ENCODE results near the gene ZDHHC9.

Gene ZDHHC9

DNA sequence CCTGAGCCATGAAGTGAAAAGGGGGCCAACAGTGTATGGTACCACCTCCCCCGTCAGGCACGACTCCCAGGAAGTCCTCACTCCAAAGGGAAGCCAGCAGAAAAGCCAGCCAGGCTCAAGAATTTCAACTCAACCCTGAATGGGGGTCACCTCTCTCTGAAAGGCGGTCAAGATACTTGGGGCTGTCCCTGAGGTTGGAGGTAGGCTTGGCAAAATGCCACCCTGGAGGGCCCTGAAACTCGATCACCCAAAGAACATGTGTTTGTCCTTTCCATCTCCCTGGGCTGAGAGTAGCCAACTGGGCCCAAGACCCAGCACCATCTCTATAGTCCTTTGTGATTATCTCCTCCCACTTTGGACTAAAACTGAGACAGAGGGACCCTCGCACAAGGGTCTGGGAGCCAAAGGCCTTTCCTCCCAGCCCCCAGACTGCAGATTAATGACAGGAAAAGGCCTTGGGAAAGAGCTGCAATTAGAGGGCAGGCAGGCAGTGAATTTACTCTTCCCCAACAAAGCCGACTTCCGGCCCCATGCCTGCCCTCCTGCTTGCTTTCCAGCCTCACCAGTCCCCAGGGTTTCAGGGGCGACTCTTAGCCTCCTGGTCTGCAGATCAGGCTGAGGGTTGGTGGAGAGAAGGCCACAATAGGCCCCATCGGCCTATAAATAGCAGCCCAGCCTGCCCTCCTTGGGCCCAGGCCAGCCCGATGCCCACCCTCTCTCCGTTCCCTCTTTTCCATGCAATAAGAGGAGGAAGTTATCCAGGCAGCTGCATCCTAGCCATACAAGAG lies 58.3 kb downstream of the ZDHHC9 start:
- DNase-seq: no peak

DNA sequence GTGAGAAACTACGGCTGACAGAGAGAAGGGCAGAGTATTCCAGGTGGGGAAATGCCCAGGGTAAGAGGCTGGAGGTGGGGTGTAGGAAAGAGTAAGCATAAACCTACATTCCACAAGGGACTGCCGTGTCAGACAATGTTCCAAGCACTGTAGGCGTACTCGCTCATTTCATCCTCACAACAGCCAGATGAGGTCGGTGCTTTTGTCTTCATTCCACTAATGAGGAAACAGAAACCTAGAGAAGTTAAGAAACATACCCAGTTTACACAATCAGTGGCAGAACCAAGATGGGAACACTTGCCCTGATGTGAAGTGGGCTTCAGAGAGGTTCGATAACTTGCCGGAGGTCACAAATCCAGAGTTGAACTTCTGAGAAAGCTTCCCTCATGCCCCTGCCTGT lies 59.3 kb downstream of the ZDHHC9 start:
- DNase-seq: no peak

DNA sequence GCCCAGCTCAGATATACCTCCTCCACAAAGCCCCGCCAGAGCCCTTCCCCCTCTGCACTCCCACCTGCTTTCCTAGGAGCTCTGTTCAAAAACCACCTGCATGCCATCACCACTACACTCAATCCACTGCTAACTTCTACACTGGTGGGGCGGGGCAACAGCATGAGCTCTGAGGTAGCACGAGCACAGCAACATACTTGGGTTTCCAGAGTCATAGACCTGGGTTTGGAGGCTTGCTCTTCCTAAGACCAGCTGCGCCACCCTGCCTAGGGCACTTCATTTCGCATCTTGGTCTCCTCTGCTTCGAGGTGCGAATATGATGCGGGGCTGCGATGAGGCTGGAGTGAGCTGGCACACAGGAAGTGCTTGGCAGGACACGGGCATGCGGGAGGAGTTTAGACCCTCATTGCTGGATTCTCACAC lies 60.4 kb downstream of the ZDHHC9 start:
- no peak for DNase-seq

DNA sequence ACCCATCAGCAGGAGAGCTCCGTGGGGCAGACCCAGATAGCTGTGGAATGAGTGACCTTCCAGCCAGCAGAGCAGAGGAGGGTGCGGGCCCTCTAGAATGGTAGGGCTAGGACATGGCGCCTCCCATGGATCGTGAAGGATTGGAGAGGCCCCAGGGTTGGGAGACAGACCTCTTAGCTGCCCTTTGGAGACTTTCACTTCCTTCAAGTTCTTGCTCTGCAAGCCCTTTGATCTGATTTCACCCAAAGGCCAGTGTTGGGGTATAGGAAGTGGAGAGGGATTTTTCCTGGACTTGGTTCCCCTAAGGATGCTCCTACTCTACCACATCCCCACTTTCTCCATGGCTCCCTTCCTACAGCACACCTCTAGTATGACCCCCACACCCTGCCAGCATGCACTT lies 61.0 kb downstream of the ZDHHC9 start:
- no peak for DNase-seq

DNA sequence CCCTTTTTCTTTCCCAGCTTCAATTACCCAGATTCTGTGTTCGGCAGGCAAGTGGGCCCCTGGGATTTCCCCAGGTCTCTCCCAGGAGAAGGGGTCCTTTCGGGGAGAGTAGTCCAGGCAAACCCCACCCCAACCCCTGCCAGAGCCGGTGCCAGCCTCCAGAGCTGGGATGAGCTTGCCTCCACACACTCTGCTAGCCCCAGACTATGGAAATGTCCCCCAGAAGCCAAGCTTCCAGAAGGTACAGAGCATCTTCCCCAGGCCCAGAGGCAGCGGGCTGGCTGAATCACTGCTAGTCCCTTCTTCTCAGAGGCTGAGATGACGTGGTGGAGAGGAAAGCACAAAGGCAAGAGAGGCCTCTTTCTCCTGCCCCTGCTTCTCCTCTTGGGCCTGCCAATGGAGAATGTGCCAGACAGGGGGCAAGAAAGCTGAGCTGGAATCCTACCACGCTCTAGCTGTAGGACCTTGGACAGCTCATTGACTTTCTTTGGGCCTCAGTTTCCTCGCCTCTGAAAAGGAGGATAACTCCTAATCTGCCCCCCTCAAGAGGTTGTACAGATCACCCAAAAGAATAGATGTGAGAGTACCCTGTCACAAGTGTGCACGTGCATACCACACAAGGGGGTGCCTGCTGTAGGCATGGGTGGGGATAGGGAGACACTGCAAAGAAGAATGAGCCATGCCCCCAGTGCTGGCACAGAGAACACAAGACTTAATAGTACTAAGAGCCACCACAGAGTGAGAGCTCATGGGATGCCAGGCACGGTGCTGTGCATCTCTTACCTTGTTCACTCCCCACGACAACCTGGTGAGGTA lies 61.8 kb downstream of the ZDHHC9 start:
- DNase-seq: no peak

DNA sequence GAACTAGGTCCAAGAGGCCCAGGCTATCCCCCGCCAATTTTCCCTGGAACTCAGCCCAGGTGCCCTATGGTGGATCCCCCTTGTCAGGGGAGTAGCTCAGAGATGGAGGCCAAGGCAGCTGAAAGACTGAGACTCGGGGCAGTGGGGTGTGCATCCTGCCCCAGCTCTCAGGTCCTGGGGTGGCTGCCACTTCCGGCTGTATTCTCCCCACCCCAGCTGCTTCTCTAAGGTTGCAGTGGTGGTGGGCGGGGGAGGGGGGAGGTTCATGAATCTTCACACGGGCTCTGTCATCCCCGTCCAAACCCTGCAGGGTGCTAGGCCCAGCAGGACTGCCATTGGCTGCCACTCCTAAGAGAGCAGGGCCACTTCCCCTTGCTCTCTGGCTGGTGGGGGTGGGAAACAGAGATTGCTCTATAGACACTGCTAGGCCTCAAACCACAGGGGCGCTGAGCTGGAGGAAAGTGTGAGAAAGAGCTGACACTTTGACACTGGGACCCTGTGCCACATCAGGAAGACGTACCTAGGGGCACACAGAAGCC lies 62.5 kb downstream of the ZDHHC9 start:
- peak; percentile 65 for DNase-seq

DNA sequence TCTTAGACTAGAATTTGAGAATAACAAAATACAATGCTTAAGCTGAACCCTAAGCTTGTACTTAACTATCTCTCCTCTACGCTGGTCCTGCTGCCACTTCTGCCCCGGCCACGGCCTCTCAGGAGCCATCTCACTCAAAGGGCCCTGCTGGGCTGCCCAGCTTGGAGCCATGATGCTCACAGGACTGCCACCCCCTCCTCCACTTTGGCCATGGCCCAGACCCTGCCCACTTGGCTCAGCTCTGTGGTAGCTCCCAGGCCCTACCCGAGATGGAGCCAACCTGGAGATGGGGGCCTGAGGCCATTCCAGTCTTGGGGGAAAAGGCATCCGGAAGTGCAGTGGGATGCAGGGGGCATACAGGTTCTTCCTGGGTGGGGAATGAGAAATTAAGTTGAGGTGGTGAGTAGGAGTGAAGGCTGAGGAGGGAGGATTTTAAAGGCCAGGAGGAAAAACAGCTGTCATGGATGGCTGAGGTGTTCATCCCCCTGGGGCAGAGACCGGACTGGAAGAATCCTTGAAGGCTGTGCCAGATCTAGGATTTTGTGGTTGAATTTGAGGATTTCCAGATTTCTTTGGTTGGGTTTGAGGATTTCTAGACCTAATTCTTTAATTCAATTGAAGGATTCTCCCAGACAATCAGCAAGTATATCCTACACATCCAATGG lies 63.1 kb downstream of the ZDHHC9 start:
- no peak for DNase-seq

DNA sequence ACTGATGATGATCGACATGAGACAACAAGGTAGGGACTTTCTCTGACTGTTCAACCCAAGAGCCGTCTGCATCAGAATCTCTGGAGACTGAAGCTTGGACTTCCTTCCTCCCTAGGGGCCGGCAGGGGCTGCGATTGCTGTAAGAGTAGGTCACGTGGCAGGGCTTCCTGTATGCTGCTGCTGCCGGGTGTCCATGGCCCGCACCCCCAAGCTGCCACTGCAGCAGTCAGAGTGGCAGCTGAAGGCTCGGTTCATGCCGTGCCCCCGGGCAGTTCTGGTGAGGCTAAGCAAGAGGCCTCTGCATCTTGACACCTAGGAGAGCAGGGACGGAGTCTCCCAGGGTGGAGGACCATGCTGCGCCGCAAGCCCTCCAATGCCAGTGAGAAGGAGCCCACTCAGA lies 63.9 kb downstream of the ZDHHC9 start, which contains the start of gene SASH3:
TSS of gene SASH3 (plus strand) at position 203 of the 400 bp plus-strand sequence. CDS start at position 352, 149 bp downstream.
- peak; percentile 52 for DNase-seq

DNA sequence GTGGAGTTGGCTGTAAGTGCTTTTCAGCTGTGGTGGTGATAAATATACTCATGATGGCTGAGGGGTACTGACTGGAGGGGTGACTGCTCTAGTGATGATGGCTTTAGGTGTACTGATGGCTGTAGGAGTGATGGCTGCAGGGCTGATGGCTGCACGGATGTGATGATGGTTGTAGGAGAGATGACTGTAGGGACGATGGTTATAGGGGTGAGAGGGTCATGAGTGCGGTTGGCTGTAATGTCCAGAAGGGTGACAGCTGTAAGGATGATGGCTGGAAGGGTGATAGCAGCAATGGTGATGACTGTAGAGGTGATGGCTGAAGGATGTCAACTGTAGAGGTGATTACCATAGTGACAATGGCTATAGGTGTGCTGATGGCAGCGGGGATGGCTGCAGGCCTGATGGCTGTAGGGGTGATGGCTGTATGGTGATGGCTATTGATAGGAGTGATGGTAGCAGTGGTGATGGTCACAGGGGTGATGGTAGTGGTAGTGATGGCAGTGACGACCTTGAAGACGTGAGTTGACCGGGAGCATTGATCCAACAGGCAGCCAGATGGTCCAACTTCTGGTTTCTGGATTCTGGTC lies 64.5 kb downstream of the ZDHHC9 start:
- DNase-seq: no peak

DNA sequence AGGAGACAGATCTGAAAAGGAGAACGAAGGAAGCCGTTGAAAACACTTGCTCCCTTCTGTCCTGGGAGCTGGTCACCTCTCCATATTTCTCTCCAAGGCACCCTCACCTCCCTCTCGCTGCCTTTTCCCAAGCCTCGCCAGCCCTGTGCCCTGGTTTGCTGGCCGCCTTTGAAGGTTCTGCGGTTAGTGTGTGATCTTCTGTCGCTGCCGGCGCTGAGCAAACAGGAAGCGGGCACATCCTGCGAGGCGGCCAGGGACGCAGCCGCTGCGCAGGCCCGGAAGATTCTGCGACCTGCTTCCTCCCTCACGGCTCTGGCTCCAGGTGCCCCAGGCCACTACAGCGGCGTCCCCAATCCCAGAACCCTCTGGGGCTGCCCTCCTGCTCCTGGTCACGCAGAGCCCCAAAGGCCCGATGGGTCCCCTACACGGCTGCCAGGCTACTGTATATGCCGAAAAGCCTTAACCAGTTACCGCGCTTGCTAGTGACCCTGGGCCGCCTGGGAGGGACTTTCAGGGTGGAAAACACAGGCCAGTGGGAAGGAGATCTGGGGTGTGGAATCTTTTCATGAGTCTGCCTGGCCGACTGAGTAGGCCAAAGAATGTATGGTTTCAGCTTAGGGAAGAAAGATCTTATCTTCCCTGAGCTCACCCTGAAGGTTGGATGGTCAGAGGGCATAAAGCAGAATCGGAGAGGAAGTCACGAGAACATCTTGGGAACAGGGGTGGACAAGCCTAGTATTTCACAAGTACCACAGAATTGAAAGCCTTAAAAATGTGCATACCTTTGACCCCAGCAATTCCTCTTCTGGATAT lies 66.3 kb downstream of the ZDHHC9 start:
- peak; percentile 59 for DNase-seq

DNA sequence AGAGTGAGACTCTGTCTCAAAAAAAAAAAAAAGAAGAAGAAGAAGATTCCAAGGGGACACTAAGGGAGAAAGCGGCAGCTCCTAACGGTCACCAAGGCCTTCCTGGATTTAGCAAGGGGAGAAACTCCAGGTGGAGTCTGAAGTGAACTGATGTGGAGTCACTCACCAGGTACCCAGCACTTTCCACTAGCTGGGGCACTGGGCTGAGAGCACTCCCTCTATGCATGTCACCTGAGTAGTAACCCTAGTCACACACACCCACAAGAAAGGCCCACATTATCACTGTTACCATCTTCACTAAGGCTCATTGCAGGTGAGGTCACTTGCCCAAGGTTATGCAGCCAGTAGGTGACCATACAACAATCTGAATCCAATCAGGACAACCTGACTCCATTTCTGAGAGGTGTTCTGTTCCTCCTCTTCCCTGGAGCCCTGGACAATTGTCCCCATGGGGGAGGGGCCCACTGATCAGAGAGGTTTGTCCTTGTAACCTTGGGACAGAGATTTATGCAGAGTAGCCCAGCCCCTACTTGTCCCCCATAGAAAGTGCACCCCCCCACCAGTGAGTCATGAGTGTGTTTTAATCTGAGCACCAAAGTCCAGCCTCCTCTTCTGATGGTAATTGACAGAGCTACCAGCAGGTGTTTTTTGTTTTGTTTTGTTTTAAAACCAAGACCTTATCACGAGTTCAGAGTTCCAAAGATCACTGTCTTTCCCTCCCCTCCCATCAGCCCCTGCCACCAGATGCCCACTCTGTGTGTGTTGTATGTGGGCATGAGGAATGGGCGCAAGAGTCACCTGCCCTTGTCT lies 69.8 kb downstream of the ZDHHC9 start:
- DNase-seq: no peak

DNA sequence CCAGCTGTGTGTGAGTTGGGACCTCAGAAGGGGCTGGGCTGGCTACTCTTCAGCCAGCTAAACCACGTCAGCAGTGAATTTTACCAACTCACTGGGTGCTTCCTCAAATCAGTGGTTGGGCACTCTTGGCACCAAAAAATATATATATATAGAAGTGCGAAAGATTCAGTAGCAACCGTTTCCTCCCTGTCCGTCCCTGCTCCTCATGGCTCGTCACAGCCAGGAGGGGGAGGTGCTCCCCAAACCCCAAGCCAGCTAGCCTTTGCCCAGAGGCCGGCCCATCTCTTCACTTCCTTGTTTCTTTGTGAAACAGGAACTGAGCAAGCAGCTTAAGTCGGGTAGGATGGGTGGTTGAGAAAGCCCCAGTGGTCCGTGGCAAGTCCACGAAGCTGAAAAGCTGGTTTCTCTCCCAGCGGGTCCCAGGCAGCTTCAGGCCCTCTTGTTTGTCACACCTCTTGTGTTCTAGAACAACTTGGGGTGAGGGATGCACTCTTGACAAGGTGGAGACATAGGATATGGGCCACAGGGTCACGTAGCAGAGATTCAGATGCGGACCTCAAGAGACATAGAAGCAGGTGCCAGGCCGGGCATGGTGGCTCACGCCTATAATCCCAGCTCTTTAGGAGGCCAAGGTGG lies 70.8 kb downstream of the ZDHHC9 start:
- DNase-seq: peak; percentile 81

DNA sequence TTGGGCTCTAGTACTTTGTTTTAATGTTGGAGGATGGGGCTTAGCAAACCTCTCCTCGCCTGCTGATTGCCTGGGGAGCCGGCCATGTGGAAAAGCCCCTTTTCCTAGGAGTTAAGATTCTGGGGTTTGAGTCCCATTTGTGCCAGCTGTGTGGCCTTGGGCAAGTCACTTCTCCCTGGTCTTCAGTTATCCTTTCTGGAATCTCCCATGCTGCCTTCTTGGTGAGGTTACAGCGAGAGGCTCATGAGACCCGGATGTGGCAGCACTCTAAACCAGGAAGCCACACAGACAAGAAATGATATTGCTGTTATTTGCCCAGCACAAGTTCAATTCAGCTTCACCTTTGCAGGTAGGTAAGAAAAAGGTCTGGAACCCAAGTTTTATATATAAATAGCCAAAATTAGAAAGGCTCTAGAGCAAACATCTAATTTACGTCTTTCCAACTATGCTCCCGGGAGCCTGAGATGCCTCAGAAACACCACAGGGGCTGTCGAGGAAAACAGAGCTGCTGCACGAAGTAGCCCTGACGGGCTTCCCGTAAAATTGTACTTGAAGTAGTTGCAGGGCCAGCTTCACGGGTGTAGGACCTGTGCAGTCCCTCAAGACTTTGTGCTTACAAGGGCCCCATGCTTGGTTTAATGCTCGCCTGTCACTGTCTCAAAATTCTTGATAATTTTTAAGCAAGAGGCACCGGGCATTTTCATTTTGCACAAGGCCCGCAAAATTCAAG lies 72.3 kb downstream of the ZDHHC9 start:
- no peak for DNase-seq

DNA sequence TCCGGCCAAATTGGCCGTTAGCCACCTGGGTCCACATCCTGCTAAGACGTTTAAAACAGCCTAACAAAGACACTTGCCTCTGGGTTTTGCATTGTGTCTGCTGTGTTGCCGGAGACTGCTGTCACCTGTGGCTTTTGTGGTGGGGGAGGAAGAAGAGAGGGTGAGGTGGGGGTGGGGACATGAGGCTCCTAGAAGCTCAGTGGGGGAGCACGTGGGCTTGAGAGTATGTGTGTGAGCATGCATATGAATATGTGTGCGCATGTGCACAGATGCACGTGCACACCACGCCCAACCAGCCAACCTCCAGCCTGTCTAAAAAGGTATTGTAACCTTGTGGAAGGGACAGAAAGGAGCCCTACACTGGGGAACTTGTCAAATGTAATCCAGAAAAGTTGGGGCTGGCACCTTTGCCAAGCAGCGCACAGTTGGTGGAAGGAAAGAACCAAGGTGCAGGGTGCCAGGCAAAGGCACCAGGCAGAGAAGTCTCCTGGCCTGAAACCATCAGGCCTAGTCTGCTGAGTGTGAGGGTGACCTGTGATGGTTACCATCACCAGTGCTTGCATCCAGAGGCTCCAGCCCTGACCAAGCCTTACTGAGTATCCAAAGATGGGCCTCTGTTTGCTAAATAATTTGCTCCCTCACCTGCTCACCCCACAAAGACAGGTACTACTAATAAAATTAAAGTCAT lies 74.1 kb downstream of the ZDHHC9 start:
- no peak for DNase-seq

DNA sequence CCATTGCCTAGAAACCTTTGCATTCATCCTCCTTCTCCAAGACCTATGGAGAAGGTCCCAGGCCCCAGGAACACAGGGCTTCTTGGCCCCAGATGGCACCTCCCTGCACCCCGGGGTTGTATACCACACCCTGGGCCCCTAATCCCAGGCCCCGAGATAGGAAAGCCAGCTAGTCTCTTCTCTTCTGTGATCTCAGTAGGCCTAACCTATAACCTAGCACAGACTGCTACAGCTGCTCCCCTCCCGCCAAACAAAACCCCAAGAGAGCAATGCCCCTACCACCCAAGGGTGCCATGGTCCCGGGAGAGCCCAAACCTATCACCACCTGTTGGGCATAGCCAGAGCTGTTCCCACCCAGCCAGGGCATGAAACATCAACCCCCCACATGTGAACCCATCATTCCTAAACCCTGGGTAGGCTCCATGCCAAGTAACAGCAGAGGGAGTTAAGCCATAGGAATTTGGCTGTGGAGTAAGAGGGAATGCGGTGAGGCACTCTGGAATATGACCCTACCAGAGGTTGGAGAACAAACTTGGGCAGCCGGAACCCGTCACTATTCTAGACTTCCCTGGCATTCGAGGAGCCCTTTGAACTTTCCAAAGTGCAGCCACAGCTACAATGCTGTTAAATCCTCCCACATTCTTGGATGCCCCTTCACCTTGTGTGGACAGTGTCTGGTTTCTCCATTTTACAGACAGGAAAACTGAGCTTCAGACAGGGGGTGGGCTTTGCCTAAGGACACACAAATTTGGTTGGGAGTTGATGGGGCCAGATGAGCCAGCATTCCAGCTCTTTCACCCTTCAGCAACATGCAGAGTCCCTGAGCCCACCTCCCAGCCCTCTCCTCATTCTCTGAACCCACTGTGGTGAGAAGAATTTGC lies 74.9 kb downstream of the ZDHHC9 start:
- DNase-seq: no peak

DNA sequence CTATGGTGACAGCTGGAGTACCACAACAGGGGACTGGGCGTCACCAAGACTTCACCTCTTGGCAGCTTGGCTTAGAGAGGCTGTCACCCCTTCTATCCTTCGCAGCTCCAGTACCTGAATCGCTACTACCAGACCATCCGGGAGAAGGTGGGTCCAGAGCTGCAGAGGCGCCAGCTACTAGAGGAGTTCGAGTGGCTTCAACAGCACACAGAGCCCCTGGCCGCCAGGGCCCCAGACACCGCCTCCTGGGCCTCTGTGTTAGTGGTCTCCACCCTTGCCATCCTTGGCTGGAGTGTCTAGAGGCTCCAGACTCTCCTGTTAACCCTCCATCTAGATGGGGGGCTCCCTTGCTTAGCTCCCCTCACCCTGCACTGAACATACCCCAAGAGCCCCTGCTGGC lies 75.5 kb downstream of the ZDHHC9 start:
- no peak for DNase-seq

DNA sequence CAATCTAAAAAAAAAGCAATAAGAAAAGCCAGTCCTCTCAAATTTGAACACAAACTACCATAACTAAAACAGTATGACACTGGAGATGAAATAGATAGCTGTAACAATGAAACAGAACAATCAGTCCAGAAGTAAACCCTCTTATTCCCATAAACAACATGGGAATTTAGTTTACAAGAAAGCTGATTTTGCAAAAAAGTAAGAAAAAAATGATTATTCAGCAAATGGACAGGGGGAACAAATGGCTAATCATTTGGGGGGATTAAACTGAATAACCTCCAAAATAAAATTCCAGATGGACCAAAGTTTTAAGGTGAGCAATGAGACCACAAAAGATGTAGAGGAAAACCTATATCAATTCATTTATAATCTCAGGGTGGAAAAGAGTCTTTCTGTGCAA lies 80.0 kb downstream of the ZDHHC9 start:
- DNase-seq: no peak

DNA sequence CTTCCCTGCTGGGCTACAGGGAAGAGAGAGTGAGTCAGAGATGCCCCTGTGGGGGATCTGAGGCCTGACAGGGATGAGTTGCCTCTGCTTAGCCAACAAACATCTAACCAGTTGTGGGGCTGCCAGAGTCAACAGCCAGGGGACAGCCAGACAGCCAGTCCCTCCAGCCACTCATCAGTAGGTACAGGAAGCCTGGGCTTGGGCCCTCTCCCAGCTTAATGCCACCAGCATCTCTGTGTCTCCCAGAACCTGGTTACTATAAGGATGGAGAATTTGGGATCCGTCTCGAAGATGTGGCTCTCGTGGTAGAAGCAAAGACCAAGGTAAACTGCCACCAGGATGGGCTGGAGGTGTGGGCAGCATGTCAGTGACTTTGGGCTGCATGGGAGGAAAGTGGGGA lies 81.2 kb downstream of the ZDHHC9 start:
- DNase-seq: no peak

Data from femur (tissue), 1 donor.